Measurements from ENCODE around the gene TMEM8B. TPM values are rescaled to one million over a fixed set of nuclear protein-coding genes. Genes with fewer than 3 reads are reported as not detected.

TMEM8B gene
- total RNA-seq, 4 donors from 2014 or later, result 4.1 to 10.4 (median 5.4) TPM

DNA sequence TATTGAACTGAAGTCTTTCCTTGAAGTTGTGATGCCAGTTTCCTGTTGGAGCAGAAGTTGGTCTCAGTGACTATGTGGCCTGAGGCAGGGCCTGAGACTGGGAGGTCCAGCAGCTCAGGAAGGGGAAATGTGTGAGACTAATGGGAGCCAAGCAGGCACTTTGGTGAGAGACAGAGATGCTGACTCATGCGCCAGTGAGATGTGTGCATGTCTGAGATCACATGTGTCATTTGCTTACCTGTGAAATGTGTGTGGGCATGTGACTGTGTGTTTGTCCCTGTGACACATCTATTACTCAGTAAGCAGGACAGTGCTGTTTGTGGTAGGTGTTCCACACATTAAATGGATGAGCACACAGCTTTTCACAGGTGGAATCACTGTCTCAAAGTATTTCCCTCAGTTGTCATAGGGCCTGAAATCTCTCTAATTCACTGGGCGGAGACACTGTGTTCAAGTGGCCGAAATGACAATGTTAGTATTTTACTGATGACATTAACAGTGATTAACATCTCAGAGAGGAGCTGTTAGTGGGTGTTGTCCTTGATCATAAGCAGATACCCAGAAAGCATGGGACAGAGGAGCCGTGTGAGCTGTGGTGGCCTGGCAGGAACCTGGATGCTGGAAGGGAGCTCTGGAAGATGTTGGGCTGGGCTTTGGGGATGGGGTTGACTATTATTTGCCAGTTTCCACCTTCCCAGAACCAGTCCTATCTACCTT lies 30.2 kb upstream of the TMEM8B start:
- TF ChIP-seq, protein P1, sequence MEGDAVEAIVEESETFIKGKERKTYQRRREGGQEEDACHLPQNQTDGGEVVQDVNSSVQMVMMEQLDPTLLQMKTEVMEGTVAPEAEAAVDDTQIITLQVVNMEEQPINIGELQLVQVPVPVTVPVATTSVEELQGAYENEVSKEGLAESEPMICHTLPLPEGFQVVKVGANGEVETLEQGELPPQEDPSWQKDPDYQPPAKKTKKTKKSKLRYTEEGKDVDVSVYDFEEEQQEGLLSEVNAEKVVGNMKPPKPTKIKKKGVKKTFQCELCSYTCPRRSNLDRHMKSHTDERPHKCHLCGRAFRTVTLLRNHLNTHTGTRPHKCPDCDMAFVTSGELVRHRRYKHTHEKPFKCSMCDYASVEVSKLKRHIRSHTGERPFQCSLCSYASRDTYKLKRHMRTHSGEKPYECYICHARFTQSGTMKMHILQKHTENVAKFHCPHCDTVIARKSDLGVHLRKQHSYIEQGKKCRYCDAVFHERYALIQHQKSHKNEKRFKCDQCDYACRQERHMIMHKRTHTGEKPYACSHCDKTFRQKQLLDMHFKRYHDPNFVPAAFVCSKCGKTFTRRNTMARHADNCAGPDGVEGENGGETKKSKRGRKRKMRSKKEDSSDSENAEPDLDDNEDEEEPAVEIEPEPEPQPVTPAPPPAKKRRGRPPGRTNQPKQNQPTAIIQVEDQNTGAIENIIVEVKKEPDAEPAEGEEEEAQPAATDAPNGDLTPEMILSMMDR (IDR thresholded peaks at IDR 0.05; ENCODE audit: low read depth), result no peak

- TF ChIP-seq, protein P1 (IDR thresholded peaks at IDR 0.05; ENCODE audit: low read depth), result no peak
These were observed 28.5 kb upstream of the TMEM8B start for GRCh38 chr9:35800530-35800929.

GRCh38 chr9:35801328-35802128 lies 27.5 kb upstream of the TMEM8B start:
- TF ChIP-seq, protein P1 (IDR thresholded peaks at IDR 0.05; ENCODE audit: low read depth), result no peak

DNA sequence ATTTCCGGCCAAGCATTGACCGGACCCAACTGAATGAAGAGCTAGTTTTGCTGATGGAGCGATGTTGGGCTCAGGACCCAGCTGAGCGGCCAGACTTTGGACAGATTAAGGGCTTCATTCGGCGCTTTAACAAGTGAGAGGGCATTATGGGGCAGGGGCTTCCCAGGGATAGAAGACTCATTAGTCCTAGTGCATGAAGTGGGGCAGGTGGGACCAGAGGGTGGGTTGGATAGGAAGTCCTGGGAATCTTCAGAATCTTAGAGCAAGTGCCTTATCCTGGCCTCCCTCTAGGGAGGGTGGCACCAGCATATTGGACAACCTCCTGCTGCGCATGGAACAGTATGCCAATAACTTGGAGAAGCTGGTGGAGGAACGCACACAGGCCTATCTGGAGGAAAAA lies 22.9 kb upstream of the TMEM8B start:
- TF ChIP-seq, protein P1 (IDR thresholded peaks at IDR 0.05; ENCODE audit: low read depth), result no peak

DNA sequence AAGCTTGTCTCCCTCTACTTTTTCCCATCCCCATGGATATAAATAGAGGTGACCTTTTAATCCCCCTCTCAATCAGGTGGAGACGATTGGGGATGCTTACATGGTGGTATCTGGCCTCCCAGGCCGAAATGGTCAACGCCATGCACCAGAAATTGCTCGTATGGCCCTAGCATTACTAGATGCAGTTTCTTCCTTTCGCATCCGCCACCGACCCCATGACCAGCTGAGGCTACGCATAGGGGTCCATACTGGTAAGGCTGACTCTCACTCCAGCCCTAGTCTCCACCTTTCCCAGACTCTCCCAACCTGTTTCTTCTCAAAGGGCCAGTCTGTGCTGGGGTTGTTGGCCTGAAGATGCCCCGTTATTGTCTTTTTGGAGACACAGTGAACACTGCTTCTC lies 20.6 kb upstream of the TMEM8B start:
- TF ChIP-seq, protein P1 (IDR thresholded peaks at IDR 0.05; ENCODE audit: low read depth), result no peak

DNA sequence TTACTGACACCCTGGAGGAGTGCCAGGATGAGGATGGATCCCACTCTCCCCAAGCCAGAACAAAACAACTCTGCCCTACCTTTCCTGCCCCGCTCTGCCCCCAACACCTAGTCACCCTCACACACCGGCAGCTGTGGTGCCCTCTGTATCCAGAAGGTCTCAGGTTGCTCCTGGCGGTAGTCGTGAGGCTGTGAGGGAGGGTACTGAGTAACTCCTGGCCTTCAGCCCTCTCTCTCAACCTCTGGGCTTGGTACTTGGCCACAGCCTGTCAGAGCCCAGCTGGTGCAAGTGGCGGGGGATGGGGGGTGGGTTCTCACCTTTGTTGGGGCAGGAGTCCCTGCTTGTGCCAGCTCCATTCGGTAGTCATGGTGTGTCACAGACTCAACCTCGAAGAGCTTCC lies 18.9 kb upstream of the TMEM8B start:
- TF ChIP-seq, protein P1 (IDR thresholded peaks at IDR 0.05; ENCODE audit: low read depth), result no peak

GRCh38 chr9:35811381-35812024 lies 17.5 kb upstream of the TMEM8B start:
- TF ChIP-seq, protein P1 (IDR thresholded peaks at IDR 0.05; ENCODE audit: low read depth), result no peak
